ENCODE data around the gene OGDH.
"Not testable (repeated sequence)": the region's sequence is repeated elsewhere in the genome, so short reads cannot be mapped to it uniquely, and the experiment has no call there.

The OGDH gene

GRCh38 chr7:44606341-44607140 is at the start of gene OGDH:
OGDH (plus strand) TSS chr7:44606627; CDS start chr7:44624344, 17,717 bp downstream.
- Histone ChIP-seq H3K4me1 (ENCODE audit: insufficient read depth, low read length) (peaks cover 4% of the 10 kb centered on the region; the same call in 1 of the 2 replicates), H3K9ac (ENCODE audit: low read depth, low read length) (peak within 1 kb of the TSS; percentile 90), H3K36me3 (ENCODE audit: insufficient read depth, low read length) (no peaks in the 10 kb centered on the region)

DNA sequence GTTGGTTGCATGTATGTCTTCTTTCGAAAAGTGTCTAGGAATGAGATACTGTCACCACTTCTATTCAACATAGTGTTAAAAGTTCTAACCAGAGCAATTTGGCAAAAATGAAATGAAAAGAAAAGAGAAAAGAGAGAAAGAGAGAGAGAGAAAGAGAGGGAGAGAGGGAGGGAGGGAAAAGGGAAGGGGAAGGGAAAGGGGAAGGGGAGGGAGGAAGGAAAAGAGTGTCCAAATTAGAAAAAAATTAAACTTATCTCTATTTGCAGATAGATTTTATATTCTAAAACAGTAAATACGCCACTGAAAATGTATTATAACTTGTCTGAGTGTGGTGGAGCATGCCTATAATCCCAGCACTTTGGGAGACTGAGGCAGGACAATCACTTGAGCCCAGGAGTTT is 48.9 kb upstream of the OGDH start:
- H3K9ac ChIP-seq (ENCODE audit: low read depth, low read length): no peak overlapping the region
- H3K9me3 ChIP-seq (ENCODE audit: control insufficient read depth, insufficient read depth, low read length): no peaks in the 10 kb centered on the region
- no peaks in the 10 kb centered on the region for H3K36me3 ChIP-seq (ENCODE audit: insufficient read depth, low read length)
- no peaks in the 10 kb centered on the region for H3K4me1 ChIP-seq (ENCODE audit: insufficient read depth, low read length)

More at GRCh38 chr7:44606341-44607140, at the start of gene OGDH:
- H3K9me3 ChIP-seq (ENCODE audit: control insufficient read depth, insufficient read depth, low read length): no peaks in the 10 kb centered on the region

DNA sequence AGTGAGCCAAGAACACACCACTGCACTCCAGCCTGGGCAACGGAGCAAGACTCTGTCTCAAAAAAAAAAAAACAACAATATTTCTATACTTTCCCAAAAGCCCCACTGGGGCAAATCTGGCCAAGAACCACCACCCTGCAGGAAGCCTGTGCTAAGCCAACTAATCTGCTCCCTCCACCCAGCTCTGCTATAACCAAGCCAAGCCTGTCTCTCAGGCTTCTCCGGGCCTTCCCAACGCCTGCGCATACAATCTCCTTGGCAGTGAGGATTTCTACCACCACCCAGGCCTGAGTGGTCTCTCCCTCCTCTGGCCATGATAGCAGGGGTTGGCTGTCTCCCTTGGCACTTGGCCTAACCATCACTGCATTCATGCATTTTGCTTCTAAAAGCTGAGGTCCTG is 46.9 kb upstream of the OGDH start:
- Histone ChIP-seq H3K9ac (ENCODE audit: low read depth, low read length) (no peak overlapping the region), H3K36me3 (ENCODE audit: insufficient read depth, low read length) (no peaks in the 10 kb centered on the region; the same call in 1 of the 2 replicates), H3K9me3 (ENCODE audit: control insufficient read depth, insufficient read depth, low read length) (no peaks in the 10 kb centered on the region), H3K4me1 (ENCODE audit: insufficient read depth, low read length) (no peaks in the 10 kb centered on the region)

DNA sequence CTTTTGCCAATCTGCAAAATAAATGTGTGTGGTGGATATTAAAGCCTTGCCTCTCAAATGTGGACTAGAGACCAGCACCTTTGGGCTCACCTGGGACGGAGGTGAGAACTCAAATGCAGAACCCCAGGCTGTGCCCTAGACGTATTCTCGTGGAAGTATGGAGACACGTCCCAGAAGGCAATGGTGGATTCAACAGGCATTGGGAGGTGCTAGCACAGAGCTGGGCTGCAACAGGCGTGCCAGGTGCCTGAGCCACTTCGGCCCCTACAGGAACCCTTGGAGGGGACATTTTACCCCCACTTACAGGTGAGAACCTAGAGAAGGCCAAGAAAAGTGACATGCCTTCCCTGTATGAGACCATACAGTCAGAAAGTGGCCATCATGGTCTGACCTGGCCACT is 44.9 kb upstream of the OGDH start:
- H3K9ac ChIP-seq (ENCODE audit: low read depth, low read length): no peak overlapping the region
- H3K9me3 ChIP-seq (ENCODE audit: control insufficient read depth, insufficient read depth, low read length): no peaks in the 10 kb centered on the region
- H3K36me3 ChIP-seq (ENCODE audit: insufficient read depth, low read length): peaks cover 7% of the 10 kb centered on the region
- H3K4me1 ChIP-seq (ENCODE audit: insufficient read depth, low read length): no peaks in the 10 kb centered on the region

DNA sequence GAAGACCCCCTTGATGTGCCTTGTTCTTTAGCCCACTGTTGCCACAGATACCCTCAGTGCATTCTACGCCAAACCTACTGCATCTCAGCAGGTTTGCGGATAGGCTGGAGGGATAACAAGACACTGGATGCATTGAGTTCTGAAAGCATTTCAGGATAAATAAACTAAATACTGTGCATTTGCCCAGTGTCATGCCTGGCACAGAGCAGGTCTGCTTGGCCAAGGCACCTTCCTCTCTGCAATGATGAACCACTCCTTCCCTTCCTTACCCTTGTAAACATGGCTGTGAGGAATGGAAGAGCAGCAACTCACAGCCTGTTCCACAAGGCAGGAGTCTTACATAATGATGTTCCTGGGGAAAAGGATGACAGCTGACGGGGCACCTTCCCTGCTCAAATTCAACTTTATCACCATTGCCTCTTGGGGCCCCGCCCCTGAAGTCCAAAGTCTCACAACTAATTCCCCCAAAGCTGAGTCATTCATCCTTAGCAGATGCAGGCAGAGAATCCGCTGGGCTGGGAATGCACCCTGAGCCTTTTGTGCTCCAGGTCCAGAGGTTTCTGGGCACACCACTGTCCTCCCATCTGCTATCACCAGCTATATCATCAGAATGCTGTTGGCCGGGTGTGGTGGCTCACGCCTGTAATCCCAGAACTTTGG is 44.3 kb upstream of the OGDH start:
- H3K4me1 ChIP-seq (ENCODE audit: insufficient read depth, low read length): no peaks in the 10 kb centered on the region
- H3K9ac ChIP-seq (ENCODE audit: low read depth, low read length): no peak overlapping the region
- H3K36me3 ChIP-seq (ENCODE audit: insufficient read depth, low read length): peaks cover 7% of the 10 kb centered on the region
- no peaks in the 10 kb centered on the region for H3K9me3 ChIP-seq (ENCODE audit: control insufficient read depth, insufficient read depth, low read length)

GRCh38 chr7:44562622-44562962 is 43.8 kb upstream of the OGDH start:
- H3K4me1 ChIP-seq (ENCODE audit: insufficient read depth, low read length); H3K36me3 ChIP-seq (ENCODE audit: insufficient read depth, low read length); H3K9ac ChIP-seq (ENCODE audit: low read depth, low read length); H3K9me3 ChIP-seq (ENCODE audit: control insufficient read depth, insufficient read depth, low read length): not testable (repeated sequence)

DNA sequence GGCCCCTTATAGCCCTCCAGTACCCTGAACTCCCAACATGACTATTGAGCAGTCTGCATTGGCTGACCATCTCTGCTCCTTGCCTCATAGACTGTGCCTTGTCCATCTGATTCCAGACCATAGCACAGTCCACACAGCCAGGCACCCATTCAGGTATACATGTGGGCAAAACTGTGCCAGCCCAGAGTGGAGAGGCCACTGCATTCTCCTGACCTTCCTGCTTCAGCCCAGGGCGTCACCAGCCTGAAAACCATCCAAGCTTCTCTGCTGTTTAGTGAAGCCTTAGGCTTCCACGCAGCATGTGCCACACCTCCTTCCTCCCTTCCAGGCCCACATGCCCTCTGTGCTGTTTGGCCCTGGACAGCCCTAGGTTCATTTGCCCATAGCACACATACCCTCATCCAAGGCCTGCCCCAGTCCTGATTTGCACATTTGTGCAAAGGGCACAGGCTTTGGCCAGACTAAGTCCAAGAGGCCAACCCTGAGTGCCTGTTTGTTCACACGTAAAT is 43.2 kb upstream of the OGDH start:
- peaks cover 10% of the 10 kb centered on the region for H3K36me3 ChIP-seq (ENCODE audit: insufficient read depth, low read length)
- no peaks in the 10 kb centered on the region for H3K9me3 ChIP-seq (ENCODE audit: control insufficient read depth, insufficient read depth, low read length)
- H3K9ac ChIP-seq (ENCODE audit: low read depth, low read length): no peak overlapping the region
- H3K4me1 ChIP-seq (ENCODE audit: insufficient read depth, low read length): no peaks in the 10 kb centered on the region

DNA sequence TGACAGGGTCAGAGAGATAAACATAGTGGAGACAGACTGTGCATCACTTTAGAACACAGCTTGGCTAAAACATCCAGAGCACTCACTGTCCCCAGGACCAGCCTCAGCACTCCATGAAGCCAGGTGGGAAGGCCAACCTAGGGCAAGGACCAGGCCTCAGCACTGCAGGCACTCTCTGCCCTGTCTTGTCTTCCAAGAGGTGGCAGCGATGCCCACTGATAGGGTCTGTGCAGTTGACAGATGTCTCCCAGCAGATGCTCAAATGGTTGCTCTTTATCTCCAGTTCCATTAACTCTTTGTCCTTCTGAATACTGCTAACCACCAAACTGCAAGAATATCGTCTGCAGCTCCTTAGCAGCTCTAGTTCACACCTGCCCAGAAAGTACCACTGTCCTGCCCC is 41.8 kb upstream of the OGDH start:
- H3K9me3 ChIP-seq (ENCODE audit: control insufficient read depth, insufficient read depth, low read length): no peaks in the 10 kb centered on the region
- peaks cover 22% of the 10 kb centered on the region for H3K36me3 ChIP-seq (ENCODE audit: insufficient read depth, low read length)
- no peaks in the 10 kb centered on the region for H3K4me1 ChIP-seq (ENCODE audit: insufficient read depth, low read length)
- H3K9ac ChIP-seq (ENCODE audit: low read depth, low read length): no peak overlapping the region

- H3K9ac ChIP-seq (ENCODE audit: low read depth, low read length): no peak overlapping the region
- H3K4me1 ChIP-seq (ENCODE audit: insufficient read depth, low read length): no peaks in the 10 kb centered on the region
- H3K9me3 ChIP-seq (ENCODE audit: control insufficient read depth, insufficient read depth, low read length): no peaks in the 10 kb centered on the region
- H3K36me3 ChIP-seq (ENCODE audit: insufficient read depth, low read length): peaks cover 28% of the 10 kb centered on the region
Observed at GRCh38 chr7:44565097-44565794, 41.2 kb upstream of the OGDH start.

DNA sequence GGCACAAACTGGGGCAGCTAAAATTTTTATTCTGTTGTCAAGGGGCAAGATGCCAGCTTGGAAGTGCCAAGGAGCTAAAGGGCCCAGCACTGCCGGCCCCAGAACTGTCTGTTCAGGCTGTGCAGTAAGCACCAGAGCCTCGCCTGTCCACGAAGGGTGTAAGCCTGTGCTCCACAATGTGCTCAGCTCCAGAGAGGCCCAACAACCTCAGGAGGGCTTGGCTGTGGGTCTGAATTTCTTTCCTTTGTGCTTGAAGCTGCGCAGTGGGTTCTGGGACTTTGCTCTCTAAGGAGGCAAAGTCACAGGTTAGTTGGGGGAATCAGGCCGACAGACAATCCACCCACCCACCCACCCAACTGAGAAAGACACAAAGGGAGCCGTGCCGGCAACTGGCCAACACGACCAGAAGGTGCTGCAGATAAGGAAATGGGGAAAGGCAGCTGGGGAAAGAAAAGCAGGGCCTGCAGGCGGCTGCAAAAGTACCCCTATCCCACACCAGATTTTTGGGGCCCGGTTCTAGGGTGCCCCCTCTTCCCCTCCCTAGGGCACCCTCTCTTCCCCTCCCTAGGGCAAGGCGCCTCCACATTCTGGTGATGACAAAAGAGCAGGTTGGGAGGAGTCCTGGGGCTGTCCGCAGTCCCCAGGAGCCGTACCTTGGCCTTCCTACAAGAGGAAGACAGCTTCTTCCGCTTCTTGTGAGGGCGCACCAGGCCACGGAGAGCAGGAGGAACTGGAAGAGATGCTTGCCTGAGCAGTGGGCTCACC is 40.5 kb upstream of the OGDH start:
- peaks cover 35% of the 10 kb centered on the region for H3K36me3 ChIP-seq (ENCODE audit: insufficient read depth, low read length)
- no peaks in the 10 kb centered on the region for H3K4me1 ChIP-seq (ENCODE audit: insufficient read depth, low read length)
- no peaks in the 10 kb centered on the region for H3K9me3 ChIP-seq (ENCODE audit: control insufficient read depth, insufficient read depth, low read length)
- no peak overlapping the region for H3K9ac ChIP-seq (ENCODE audit: low read depth, low read length)

DNA sequence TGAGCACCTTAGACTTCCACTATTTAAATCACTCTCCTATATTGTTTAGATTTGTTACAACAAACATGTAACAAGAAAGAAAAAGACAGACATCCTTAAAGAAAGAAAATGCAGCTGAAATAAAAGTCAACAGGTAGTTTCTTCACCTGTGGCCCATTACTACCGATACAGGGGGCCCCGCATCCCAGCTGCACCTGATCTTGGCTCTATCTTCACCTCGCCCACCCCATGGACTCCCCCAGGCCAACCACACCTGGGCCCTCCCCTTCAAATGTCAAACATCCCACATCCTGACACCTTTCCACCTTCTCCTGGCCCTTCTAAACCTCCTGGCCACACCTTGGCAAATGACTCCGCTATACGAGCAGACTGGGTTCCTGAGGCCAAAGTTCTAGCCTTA is 39.7 kb upstream of the OGDH start:
- Histone ChIP-seq H3K36me3 (ENCODE audit: insufficient read depth, low read length) (peaks cover 41% of the 10 kb centered on the region), H3K9ac (ENCODE audit: low read depth, low read length) (no peak overlapping the region), H3K9me3 (ENCODE audit: control insufficient read depth, insufficient read depth, low read length) (no peaks in the 10 kb centered on the region), H3K4me1 (ENCODE audit: insufficient read depth, low read length) (no peaks in the 10 kb centered on the region)

DNA sequence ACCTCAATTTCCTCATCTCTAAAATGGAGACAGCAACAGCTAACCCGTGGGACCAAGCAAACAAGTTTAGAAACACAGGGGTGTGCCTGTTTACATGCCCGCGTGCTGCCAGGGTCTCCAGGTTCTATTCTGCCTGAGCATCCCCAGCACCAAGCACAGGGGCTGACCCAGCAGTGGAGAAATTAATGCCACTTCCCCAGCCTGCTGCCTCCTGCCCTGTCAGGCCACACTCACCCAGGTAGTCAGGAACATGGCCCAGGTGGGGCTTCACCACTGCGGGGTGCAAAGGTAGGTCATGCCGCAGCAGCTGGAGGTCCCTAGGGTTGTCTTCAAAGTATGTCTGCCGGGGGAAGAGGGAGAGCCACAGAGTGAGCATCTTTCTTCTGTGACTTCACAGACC is 38.5 kb upstream of the OGDH start:
- no peaks in the 10 kb centered on the region for H3K9me3 ChIP-seq (ENCODE audit: control insufficient read depth, insufficient read depth, low read length)
- no peak overlapping the region for H3K9ac ChIP-seq (ENCODE audit: low read depth, low read length)
- H3K4me1 ChIP-seq (ENCODE audit: insufficient read depth, low read length): 0 out of 2 replicates have a peak, but pooled peaks cover 2% of the 10 kb centered on the region
- peaks cover 52% of the 10 kb centered on the region for H3K36me3 ChIP-seq (ENCODE audit: insufficient read depth, low read length)

GRCh38 chr7:44568771-44569560 is 37.5 kb upstream of the OGDH start:
- 0 out of 2 replicates have a peak, but pooled peaks cover 5% of the 10 kb centered on the region for H3K4me1 ChIP-seq (ENCODE audit: insufficient read depth, low read length)
- H3K9me3 ChIP-seq (ENCODE audit: control insufficient read depth, insufficient read depth, low read length): no peaks in the 10 kb centered on the region
- H3K9ac ChIP-seq (ENCODE audit: low read depth, low read length): no peak overlapping the region
- peaks cover 52% of the 10 kb centered on the region for H3K36me3 ChIP-seq (ENCODE audit: insufficient read depth, low read length)

Measured in ES-I3 (cell line).